B cell (primary cell): ENCODE data around the gene MACO1. TPM values are rescaled to one million over a fixed set of nuclear protein-coding genes. Genes with fewer than 3 reads are reported as not detected.

Experiments used
- ATAC-seq: fragments of 200-7000 bp; cut with Tn5 transposase; one replicate; pipeline ENCODE4 v1.10.0; 2021; ENCODE audit warnings: low read depth, mild to moderate bottlenecking, moderate number of reproducible peaks, moderate library complexity
- CTCF ChIA-PET: fragments of 350-600 bp; sonication (Branson Sonifier 250); formaldehyde crosslinking; loops from one replicate; lab custom pipeline; 2021; ENCODE audit warnings: antibody characterized with exemption, inconsistent platforms; lab: Charles Lee
- POLR2A ChIA-PET: fragments of 350-600 bp; sonication (Branson Sonifier 250); formaldehyde crosslinking; loops from one replicate; lab custom pipeline; 2021; ENCODE audit warnings: antibody characterized with exemption; lab: Charles Lee
- DNase-seq: peaks from one replicate; pipeline ENCODE4 v3.0.0; 2013
- H2AFZ ChIP-seq: 2 replicates; pipeline ENCODE4 v1.6.1; 2012; ENCODE audit warnings: mild to moderate bottlenecking, low read depth, low read length; ENCODE audit not compliant: insufficient read depth, poor library complexity, severe bottlenecking
- H3K27ac ChIP-seq, 2 donors: 1 replicate in 1 of 2; 2 replicates in 1 of 2; pipeline ENCODE4 v1.5.1; 2012 to 2013; ENCODE audit warnings: low read length in 2 of 2, mild to moderate bottlenecking in 2 of 2, moderate library complexity in 1 of 2
- H3K27me3 ChIP-seq, 4 experiments: fragments of 200-600 bp in 1 of 4; sonication (generic) in 1 of 4; replicated peaks in 1 of 4; 1 replicate in 2 of 4; 2 replicates in 2 of 4; pipeline versions ENCODE4 v1.6.1 to v1.7.0; 2013 to 2016; ENCODE audit warnings: low read length in 3 of 4, mild to moderate bottlenecking in 2 of 4, mixed read lengths in 1 of 4, moderate library complexity in 1 of 4; ENCODE audit not compliant: insufficient read depth in 4 of 4, control insufficient read depth in 3 of 4; ENCODE audit errors: control extremely low read depth in 1 of 4
- H3K36me3 ChIP-seq, 2 experiments: replicated peaks in 1 of 2; 1 replicate in 1 of 2; 2 replicates in 1 of 2; pipeline versions ENCODE4 v1.6.1 to v1.7.1; 2013; ENCODE audit warnings: low read length in 1 of 2; ENCODE audit not compliant: insufficient read depth in 2 of 2, control insufficient read depth in 1 of 2; ENCODE audit errors: control extremely low read depth in 1 of 2, extremely low read depth in 1 of 2
- H3K4me1 ChIP-seq, 2 donors: fragments of 200-600 bp in 1 of 2; sonication (generic) in 1 of 2; 1 replicate in 1 of 2; 2 replicates in 1 of 2; pipeline versions ENCODE4 v1.5.1 to v1.6.1; 2013 to 2017; ENCODE audit warnings: low read length in 2 of 2; ENCODE audit not compliant: control insufficient read depth in 2 of 2, insufficient read depth in 2 of 2
- H3K4me2 ChIP-seq: replicated peaks from 2 replicates; pipeline ENCODE3; 2012; ENCODE audit warnings: mild to moderate bottlenecking, low read depth, low read length; ENCODE audit not compliant: poor library complexity, severe bottlenecking
- H3K4me3 ChIP-seq, 5 experiments: fragments of 200-600 bp in 1 of 5; sonication (generic) in 1 of 5; 1 replicate in 3 of 5; 2 replicates in 2 of 5; pipeline versions ENCODE4 v1.5.1 to v1.7.0; 2011 to 2016; ENCODE audit warnings: low read length in 4 of 5, mild to moderate bottlenecking in 4 of 5, low read depth in 2 of 5, control low read depth in 1 of 5, moderate library complexity in 1 of 5; ENCODE audit not compliant: insufficient read depth in 1 of 5; ENCODE audit errors: control extremely low read depth in 1 of 5, extremely low read depth in 1 of 5
- H3K79me2 ChIP-seq: fragments of 200-600 bp; sonication (generic); one replicate; pipeline ENCODE4 v1.6.0; 2016; ENCODE audit warnings: low read length; ENCODE audit not compliant: control insufficient read depth, insufficient read depth
- H3K9ac ChIP-seq: fragments of 200-600 bp; sonication (generic); 2 replicates; pipeline ENCODE4 v1.6.1; 2017; ENCODE audit warnings: mild to moderate bottlenecking, low read length, moderate library complexity
- H3K9me3 ChIP-seq, 3 donors: one replicate each; pipeline versions ENCODE4 v1.6.1 to v1.7.1; 2013; ENCODE audit warnings: low read length in 2 of 3; ENCODE audit not compliant: control insufficient read depth in 2 of 3, insufficient read depth in 1 of 3; ENCODE audit errors: control extremely low read depth in 1 of 3
- H4K20me1 ChIP-seq: 2 replicates; pipeline ENCODE4 v1.6.0; 2012; ENCODE audit warnings: mild to moderate bottlenecking, low read length; ENCODE audit not compliant: insufficient read depth, control insufficient read depth, poor library complexity, severe bottlenecking
- H3K27ac Mint-ChIP-seq: one replicate; pipeline ENCODE4 v1.8.0; 2021; ENCODE audit warnings: mixed read lengths
- H3K27me3 Mint-ChIP-seq: one replicate; pipeline ENCODE4 v1.8.0; 2021; ENCODE audit warnings: mixed read lengths
- H3K4me1 Mint-ChIP-seq: one replicate; pipeline ENCODE4 v1.8.0; 2021; ENCODE audit warnings: mixed read lengths
- H3K4me3 Mint-ChIP-seq: one replicate; pipeline ENCODE4 v1.8.0; 2021; ENCODE audit warnings: mixed read lengths
- H3K9me3 Mint-ChIP-seq: one replicate; pipeline ENCODE4 v1.8.0; 2022; ENCODE audit warnings: mixed read lengths; ENCODE audit not compliant: insufficient read depth
- EZH2 ChIP-seq: IDR thresholded peaks from 2 replicates; pipeline ENCODE4 v1.6.1; 2012; ENCODE audit warnings: borderline replicate concordance, low read depth, mild to moderate bottlenecking, moderate library complexity, low read length; ENCODE audit not compliant: insufficient read depth, poor library complexity, severe bottlenecking
- WGBS: methylation state at CpG from one replicate; pipeline ENCODE4 v1.1.5; 2013; ENCODE audit warnings: missing lambda C conversion rate; ENCODE audit not compliant: insufficient coverage; 5-methylcytosine and 5-hydroxymethylcytosine counted together
- intact Hi-C: fragments of 100-400 bp; cut with micrococcal nuclease; formaldehyde crosslinking; loops from one replicate; pipeline ENCODE4 v1.10.0; 2022
- polyA plus RNA-seq: library from polyadenylated mRNA; depleted of rRNA; stranded (reverse); fragments of >200 nt; gene quantifications from 2 replicates; pipeline ENCODE4 v1.2.3, GENCODE V29; 2012
- total RNA-seq, 2 donors: library from RNA; stranded (reverse); fragments of 120-200 nt in 1 of 2; gene quantifications; 1 replicate in 1 of 2; 2 replicates in 1 of 2; pipeline versions ENCODE4 v1.2.3 to v1.2.4, GENCODE V29; 2013 to 2022
- TF ChIP-seq, protein P1 (sequence below): fragments of 200-600 bp; IDR thresholded peaks from one replicate; pipeline ENCODE4 v1.8.0; 2022; ENCODE audit warnings: antibody characterized with exemption, mild to moderate bottlenecking

The MACO1 gene
- total and polyA plus RNA-seq, 2 donors (not counting 1 experiment from before 2014, with no cell fraction given), result 4.9 to 21.2 TPM

DNA sequence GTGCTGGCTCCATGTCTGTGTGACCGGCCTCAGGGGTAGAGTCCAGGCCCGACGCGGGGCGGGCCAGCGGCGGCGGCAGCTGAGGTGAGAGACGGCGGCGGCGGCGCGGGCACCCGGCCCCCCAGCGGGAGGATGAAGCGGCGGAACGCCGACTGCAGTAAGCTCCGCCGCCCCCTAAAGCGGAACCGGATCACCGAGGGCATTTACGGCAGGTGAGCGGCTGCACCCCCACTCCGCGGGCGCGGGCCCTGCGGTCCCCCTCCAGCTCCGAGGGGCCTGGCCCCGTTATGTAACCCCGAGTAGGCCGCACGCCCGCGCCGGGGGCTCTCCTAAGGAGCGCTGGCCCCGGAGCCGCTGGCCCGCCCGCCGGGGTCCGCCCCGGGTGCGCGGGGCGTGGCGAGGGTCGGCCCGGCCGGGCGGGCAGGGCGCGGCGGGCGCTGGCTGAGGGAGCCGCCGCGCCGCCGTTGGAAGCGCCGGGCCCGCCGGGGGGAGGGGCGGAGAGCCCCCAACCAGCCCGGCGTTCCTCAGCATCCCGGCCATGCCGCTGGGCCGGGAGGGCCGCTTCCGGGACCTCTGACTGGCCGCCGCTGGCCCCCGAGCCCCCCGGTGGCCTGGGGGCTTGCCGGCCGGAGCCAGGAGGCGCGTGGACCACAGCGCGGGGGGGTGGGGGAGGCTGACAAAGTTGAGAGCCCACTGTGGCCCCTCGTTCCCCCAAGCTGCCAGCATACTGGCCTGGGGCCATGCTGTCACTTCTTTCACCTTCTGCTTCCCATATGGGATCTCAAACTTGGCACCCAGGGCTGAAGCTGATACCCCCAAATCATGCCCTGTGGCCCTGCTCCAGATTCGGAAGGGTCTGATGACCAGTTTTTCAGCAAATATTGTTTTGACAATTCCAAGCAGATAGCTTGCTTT is 527 bp downstream of the MACO1 start:
- peaks cover 22 to 37% of the 10 kb centered on the region in 2 donors for H3K4me1 ChIP-seq
- H3K4me2 ChIP-seq, result peak overlapping the region; percentile 78
- H3K27ac Mint-ChIP-seq, result peak overlapping the region; percentile 83
- H3K4me1 Mint-ChIP-seq, result peaks cover 46% of the 10 kb centered on the region
- H3K4me3 Mint-ChIP-seq, result peak overlapping the region; percentile 99
- peaks cover 18% of the 10 kb centered on the region for H4K20me1 ChIP-seq
- TF ChIP-seq, protein P1, sequence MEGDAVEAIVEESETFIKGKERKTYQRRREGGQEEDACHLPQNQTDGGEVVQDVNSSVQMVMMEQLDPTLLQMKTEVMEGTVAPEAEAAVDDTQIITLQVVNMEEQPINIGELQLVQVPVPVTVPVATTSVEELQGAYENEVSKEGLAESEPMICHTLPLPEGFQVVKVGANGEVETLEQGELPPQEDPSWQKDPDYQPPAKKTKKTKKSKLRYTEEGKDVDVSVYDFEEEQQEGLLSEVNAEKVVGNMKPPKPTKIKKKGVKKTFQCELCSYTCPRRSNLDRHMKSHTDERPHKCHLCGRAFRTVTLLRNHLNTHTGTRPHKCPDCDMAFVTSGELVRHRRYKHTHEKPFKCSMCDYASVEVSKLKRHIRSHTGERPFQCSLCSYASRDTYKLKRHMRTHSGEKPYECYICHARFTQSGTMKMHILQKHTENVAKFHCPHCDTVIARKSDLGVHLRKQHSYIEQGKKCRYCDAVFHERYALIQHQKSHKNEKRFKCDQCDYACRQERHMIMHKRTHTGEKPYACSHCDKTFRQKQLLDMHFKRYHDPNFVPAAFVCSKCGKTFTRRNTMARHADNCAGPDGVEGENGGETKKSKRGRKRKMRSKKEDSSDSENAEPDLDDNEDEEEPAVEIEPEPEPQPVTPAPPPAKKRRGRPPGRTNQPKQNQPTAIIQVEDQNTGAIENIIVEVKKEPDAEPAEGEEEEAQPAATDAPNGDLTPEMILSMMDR, result no peak
- TF ChIP-seq EZH2, result no peak
- ChIA-PET CTCF (interaction anchor here (0.6 to 1.2 kb wide), 3 partner anchors 56 to 534 kb away, joined by 3 to 6 read pairs (median 5); no protein-coding TSS in a partner anchor), POLR2A (interaction anchor here (0.7 to 2.1 kb wide), 5 partner anchors 10 to 199 kb away, joined by 3 to 7 read pairs (median 6); partner anchors contain the start of gene SYF2)
- no peaks in the 10 kb centered on the region for H3K27me3 Mint-ChIP-seq
- H3K36me3 ChIP-seq, result no peaks in the 10 kb centered on the region
- intact Hi-C loops, result loop anchor here (1.0 to 5.0 kb wide), 6 partner anchors 94 to 788 kb away; partner anchors contain the start of genes MAN1C1, SRRM1, SYF2 and TMEM50A
- H2AFZ ChIP-seq, result peak overlapping the region; percentile 75
- DNase-seq (peak; percentile 92), ATAC-seq (peak; percentile 40)
- H3K27me3 ChIP-seq, result no peaks in the 10 kb centered on the region
- peak overlapping the region; percentile 62 to 99 (median 97) for H3K4me3 ChIP-seq
- H3K9ac ChIP-seq, result peak overlapping the region; percentile 83
- peak overlapping the region; percentile 93 to 99 for H3K27ac ChIP-seq
- no peaks in the 10 kb centered on the region for H3K9me3 ChIP-seq
- no peaks in the 10 kb centered on the region for H3K9me3 Mint-ChIP-seq
- H3K79me2 ChIP-seq, result peaks cover 47% of the 10 kb centered on the region
- under 1% methylated on average over 82 of the region's 89 CpGs for WGBS
